SJSA1 (cell line): ENCODE results near the gene MAPRE2. TPM values are rescaled to one million over a fixed set of nuclear protein-coding genes. Genes with fewer than 3 reads are reported as not detected.
"Not testable (repeated sequence)": the region's sequence is repeated elsewhere in the genome, so short reads cannot be mapped to it uniquely, and the experiment has no call there.

Experiments used
- DNase-seq, 2 experiments: peaks; one replicate each; pipeline ENCODE4 v3.0.0-alpha.2; 2015 to 2020; ENCODE audit warnings: low spot score in 2 of 2, low read depth in 1 of 2
- H3K27ac ChIP-seq: fragments of 250-450 bp; sonication (Bioruptor Pico); 2 replicates; pipeline ENCODE4 v1.5.1; 2020; ENCODE audit warnings: mild to moderate bottlenecking, moderate library complexity
- H3K27me3 ChIP-seq: fragments of 250-450 bp; sonication (Bioruptor Pico); replicated peaks from 2 replicates; pipeline ENCODE4 v1.5.1; 2020; ENCODE audit warnings: mild to moderate bottlenecking, moderate library complexity
- H3K36me3 ChIP-seq: fragments of 250-450 bp; sonication (Bioruptor Pico); 2 replicates; pipeline ENCODE4 v1.5.1; 2020; ENCODE audit warnings: mild to moderate bottlenecking
- H3K4me1 ChIP-seq: fragments of 250-450 bp; sonication (Bioruptor Pico); replicated peaks from 2 replicates; pipeline ENCODE4 v1.6.1; 2021; ENCODE audit warnings: mild to moderate bottlenecking
- H3K4me3 ChIP-seq: fragments of 250-450 bp; sonication (Bioruptor Pico); 2 replicates; pipeline ENCODE4 v1.5.1; 2020; ENCODE audit warnings: mild to moderate bottlenecking
- H3K9me3 ChIP-seq: fragments of 250-450 bp; sonication (Bioruptor Pico); replicated peaks from 2 replicates; pipeline ENCODE4 v1.5.1; 2020; ENCODE audit warnings: mild to moderate bottlenecking
- total RNA-seq: library from RNA; depleted of rRNA; stranded (reverse); fragments of >200 nt; shearing (Covaris generic); gene quantifications from 2 replicates; pipeline ENCODE4 v1.2.3, GENCODE V29; 2014

The MAPRE2 gene
- total RNA-seq, 1 experiment from 2014 or later, result 30.1 TPM

DNA sequence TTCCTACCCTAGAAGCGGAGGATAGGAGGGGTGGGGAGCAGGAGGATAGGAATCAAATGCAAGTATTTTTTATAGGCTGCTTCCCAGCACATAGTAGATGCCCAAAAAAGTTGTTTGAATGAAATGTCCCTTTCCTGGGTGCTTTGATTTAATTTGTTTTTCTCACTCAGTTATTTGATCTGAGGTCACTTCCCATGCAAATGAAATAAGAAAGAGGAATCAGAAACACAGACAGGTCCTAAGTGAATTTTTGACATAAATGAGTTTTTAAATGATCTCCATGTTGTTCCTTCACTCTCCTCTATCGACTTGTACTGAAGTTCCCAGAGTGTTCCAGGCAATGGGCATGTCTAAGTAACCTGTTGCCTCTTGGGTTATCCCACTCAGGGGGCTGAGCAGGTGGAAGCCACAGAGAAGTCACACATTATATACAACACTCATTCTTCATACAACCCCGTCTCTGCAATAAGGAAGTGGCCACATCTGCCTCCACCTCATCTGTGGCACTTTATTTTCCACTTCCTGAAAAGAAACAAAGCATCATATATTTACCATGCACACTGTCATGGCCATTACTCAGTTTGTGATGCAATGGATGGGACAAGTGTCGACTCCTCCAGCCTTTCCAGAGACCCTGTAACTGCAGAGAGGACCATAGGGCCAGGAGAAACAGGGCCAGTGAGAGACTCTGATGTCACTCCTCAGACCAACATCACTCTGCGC is 117.7 kb downstream of the MAPRE2 start:
- Histone ChIP-seq H3K9me3 (no peaks in the 10 kb centered on the region), H3K27me3 (0 out of 2 replicates have a peak, but pooled peaks cover 6% of the 10 kb centered on the region), H3K27ac (no peak overlapping the region), H3K4me3 (no peak overlapping the region), H3K4me1 (no peaks in the 10 kb centered on the region), H3K36me3 (no peaks in the 10 kb centered on the region)
- DNase-seq, result no peak

GRCh38 chr18:35159782-35160181 is 118.6 kb downstream of the MAPRE2 start:
- Histone ChIP-seq H3K4me1 (no peaks in the 10 kb centered on the region), H3K27ac (no peak overlapping the region), H3K36me3 (no peaks in the 10 kb centered on the region), H3K27me3 (0 out of 2 replicates have a peak, but pooled peaks cover 6% of the 10 kb centered on the region), H3K4me3 (no peak overlapping the region), H3K9me3 (no peaks in the 10 kb centered on the region)
- no peak for DNase-seq

GRCh38 chr18:35161485-35161884 is 120.3 kb downstream of the MAPRE2 start:
- no peaks in the 10 kb centered on the region for H3K4me1 ChIP-seq
- DNase-seq, result no peak
- no peak overlapping the region for H3K4me3 ChIP-seq
- H3K27ac ChIP-seq, result no peak overlapping the region
- H3K36me3 ChIP-seq, result no peaks in the 10 kb centered on the region
- no peaks in the 10 kb centered on the region for H3K9me3 ChIP-seq
- 0 out of 2 replicates have a peak, but pooled peaks cover 6% of the 10 kb centered on the region for H3K27me3 ChIP-seq

GRCh38 chr18:35161934-35162333 is 120.7 kb downstream of the MAPRE2 start:
- Histone ChIP-seq H3K4me3 (no peak overlapping the region), H3K27me3 (peaks cover 6% of the 10 kb centered on the region; the same call in 1 of the 2 replicates), H3K36me3 (no peaks in the 10 kb centered on the region), H3K27ac (no peak overlapping the region), H3K4me1 (no peaks in the 10 kb centered on the region), H3K9me3 (no peaks in the 10 kb centered on the region)
- no peak for DNase-seq

DNA sequence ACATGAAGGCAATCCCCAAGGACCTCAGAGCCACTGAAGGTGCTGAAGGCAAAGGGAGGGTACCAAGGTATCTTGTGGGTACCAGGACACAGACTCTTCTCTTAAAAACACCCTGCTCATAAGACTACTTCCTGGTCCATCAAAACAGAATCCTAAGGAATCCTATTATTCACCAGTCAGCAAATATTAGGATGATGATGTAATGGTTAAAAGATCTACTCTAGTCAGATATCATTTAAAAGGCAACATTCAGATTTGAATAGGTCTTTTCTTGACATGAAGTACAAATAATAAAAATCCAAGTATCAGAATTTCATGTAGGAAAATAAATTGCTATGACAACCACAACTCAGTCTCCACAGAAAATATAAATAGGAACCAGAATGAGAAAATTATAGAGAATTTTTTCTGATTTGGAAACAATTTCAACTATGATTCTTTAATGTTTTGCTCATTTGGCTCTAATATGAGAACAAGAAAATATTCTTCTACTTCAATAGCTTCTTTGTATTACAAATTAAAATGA is 121.9 kb downstream of the MAPRE2 start:
- H3K9me3 ChIP-seq, result no peaks in the 10 kb centered on the region

DNA sequence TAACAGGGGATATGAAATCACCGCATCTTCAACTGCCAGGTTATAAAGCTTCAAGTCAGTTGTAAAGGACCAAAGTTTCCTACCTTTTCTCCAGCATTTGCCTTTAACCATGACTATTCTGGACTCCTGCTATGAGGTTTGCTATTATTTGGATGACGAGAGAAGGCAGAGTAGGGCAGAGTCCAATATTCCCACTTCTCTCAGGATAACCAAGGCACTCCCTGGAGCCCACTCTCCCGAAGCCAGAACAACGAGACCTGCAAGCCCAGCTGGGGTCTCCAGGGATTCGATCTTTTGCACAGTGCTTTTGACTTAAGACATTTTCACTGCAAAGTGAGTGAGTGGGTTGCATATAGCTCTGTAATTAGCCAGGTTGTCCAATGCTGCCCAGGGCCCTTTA is 122.5 kb downstream of the MAPRE2 start:
- Histone ChIP-seq H3K27me3 (peaks cover 6% of the 10 kb centered on the region; the same call in 1 of the 2 replicates), H3K9me3 (no peaks in the 10 kb centered on the region), H3K36me3 (no peaks in the 10 kb centered on the region), H3K4me3 (no peak overlapping the region), H3K27ac (no peak overlapping the region), H3K4me1 (no peaks in the 10 kb centered on the region)
- no peak for DNase-seq

More for the DNA sequence above, 121.9 kb downstream of the MAPRE2 start:
- Histone ChIP-seq H3K27me3 (peaks cover 6% of the 10 kb centered on the region; the same call in 1 of the 2 replicates), H3K36me3 (no peaks in the 10 kb centered on the region), H3K4me1 (no peaks in the 10 kb centered on the region), H3K27ac (no peak overlapping the region), H3K4me3 (no peak overlapping the region)
- DNase-seq, result no peak

DNA sequence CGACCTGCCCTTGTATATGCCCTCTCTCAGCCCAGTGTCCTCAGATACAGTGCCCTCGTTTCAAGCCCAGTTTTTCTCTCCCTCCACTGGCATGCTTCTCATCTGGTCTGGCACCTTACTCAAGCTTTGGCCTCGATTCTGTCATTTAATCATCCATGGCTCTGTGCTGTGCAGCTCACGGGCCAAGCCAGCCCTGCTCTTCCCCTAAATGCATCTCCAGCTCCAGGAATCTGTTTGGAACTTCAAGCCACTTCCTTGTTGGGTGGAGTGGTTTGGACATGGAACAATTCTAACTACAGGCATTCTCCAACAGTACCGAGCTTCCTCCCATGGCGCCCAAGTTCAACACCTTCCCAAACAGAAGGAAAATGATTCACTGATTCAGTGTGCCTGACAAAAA is 122.9 kb downstream of the MAPRE2 start:
- Histone ChIP-seq H3K9me3 (no peaks in the 10 kb centered on the region), H3K36me3 (no peaks in the 10 kb centered on the region), H3K4me3 (no peak overlapping the region), H3K27me3 (peaks cover 6% of the 10 kb centered on the region; the same call in 1 of the 2 replicates), H3K4me1 (no peaks in the 10 kb centered on the region), H3K27ac (no peak overlapping the region)
- no peak for DNase-seq

DNA sequence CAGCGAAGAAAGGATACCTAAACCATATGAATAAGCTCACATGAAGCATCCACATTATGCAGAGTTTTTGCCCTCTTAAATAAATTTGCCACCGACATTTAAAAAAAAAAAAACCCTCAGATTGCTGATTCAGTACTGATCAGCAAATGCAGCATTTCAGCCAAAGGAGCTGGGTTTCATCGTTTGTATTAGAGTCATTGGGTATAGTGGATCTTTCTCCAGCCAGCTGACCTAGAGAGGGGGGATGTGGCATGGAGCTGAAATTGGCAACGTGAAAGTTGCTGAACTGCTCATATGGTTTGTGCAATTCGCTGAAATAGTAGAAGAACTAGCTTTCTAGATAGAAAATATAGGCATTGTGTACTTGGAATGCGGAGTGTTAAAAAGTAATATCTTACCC is 126.1 kb downstream of the MAPRE2 start:
- Histone ChIP-seq H3K4me1 (no peaks in the 10 kb centered on the region), H3K9me3 (no peaks in the 10 kb centered on the region), H3K27me3 (no peaks in the 10 kb centered on the region; the same call in 1 of the 2 replicates), H3K27ac (no peak overlapping the region), H3K4me3 (no peak overlapping the region), H3K36me3 (no peaks in the 10 kb centered on the region)
- DNase-seq, result no peak

GRCh38 chr18:35167857-35168256 is 126.6 kb downstream of the MAPRE2 start:
- no peak for DNase-seq
- Histone ChIP-seq H3K4me3 (no peak overlapping the region), H3K27ac (no peak overlapping the region), H3K4me1 (no peaks in the 10 kb centered on the region), H3K9me3 (no peaks in the 10 kb centered on the region), H3K36me3 (no peaks in the 10 kb centered on the region), H3K27me3 (no peaks in the 10 kb centered on the region; the same call in 1 of the 2 replicates)

DNA sequence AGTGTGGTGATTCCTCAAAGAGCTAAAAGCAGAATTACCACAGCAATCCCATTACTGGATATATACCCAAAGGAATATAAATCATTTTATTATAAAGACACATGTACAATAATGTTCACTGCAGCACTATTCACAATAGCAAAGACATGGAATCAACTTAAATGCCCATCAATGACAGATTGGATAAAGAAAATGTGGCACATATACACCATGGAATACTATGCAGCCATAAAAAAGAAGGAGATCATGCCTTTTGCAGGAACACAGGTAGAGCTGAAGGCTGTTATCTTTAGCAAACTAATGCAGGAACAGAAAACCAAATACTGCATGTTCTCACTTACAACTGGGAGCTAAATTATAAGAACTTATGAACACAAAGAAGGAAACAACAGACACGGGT is 129.1 kb downstream of the MAPRE2 start:
- not testable (repeated sequence) for H3K36me3 ChIP-seq, H3K4me1 ChIP-seq, H3K27me3 ChIP-seq, DNase-seq, H3K9me3 ChIP-seq, H3K27ac ChIP-seq, H3K4me3 ChIP-seq

DNA sequence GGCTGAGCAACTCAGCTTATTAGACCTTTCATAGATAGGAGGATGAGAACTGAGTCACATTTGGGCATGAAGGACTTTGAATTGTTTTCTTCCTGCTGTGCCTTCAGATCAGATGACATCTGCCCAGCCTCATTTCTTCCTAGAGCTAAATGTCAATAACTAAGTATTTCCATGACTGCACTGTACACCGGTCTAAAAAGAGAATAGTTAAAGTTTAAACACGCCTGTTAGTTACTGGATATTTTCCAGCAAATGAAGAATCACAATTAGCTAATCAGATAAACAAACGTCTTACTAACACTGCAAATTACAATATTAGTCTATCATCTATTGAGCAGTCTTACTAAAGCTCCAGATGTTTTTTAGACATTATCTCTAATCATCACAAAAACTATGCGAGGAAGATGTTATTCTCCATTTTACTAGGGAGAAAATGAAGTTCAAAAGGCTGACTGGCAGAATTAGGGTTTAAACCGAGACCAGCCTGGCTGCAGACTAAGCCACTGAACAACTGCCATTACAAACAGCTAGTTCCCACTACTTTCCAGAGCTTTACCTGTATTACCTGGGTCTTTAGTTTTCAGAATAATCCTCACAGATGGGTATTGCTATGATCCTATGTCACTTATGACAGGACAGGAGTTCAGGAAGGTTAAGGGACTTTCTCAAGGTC is 130.2 kb downstream of the MAPRE2 start:
- Histone ChIP-seq H3K4me3 (no peak overlapping the region), H3K27ac (no peak overlapping the region), H3K36me3 (no peaks in the 10 kb centered on the region), H3K27me3 (no peaks in the 10 kb centered on the region; the same call in 1 of the 2 replicates), H3K9me3 (no peaks in the 10 kb centered on the region), H3K4me1 (no peaks in the 10 kb centered on the region)
- no peak for DNase-seq

- Histone ChIP-seq H3K27ac (no peak overlapping the region), H3K4me3 (no peak overlapping the region), H3K4me1 (no peaks in the 10 kb centered on the region), H3K27me3 (no peaks in the 10 kb centered on the region; the same call in 1 of the 2 replicates), H3K9me3 (no peaks in the 10 kb centered on the region), H3K36me3 (no peaks in the 10 kb centered on the region)
- no peak for DNase-seq
These were observed 130.8 kb downstream of the MAPRE2 start for GRCh38 chr18:35172009-35172408.

DNA sequence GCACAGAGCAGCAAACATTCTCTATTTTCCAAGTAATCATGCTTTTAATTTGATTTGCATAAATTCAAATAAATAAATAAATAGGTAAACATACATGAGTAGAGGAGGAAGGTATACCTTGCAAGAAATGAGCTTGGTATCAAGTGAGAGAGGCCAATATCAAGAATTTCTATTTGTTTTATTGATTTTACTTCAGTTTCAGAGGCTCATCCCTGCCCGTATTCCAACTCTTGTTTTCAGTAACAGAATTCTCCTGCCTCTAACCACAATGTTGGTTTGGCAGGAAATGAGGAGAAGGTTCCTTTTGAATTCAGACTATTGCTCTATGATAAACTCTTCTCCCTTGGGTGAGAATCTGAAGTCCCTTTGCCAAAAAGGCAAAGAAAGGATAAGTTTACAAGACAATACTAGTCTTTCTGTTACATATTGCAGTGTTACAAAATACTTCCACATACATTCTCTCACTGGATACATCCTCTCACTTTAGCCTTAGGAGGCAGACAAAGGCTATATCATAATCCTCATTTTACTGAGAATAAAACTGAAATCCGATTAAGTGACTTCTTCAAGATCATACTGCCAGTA is 131.3 kb downstream of the MAPRE2 start:
- DNase-seq, result no peak
- Histone ChIP-seq H3K27me3 (no peaks in the 10 kb centered on the region; the same call in 1 of the 2 replicates), H3K4me3 (no peak overlapping the region), H3K27ac (no peak overlapping the region), H3K9me3 (no peaks in the 10 kb centered on the region), H3K4me1 (no peaks in the 10 kb centered on the region), H3K36me3 (no peaks in the 10 kb centered on the region)
